ENCODE data around the gene STIP1.

DNA sequence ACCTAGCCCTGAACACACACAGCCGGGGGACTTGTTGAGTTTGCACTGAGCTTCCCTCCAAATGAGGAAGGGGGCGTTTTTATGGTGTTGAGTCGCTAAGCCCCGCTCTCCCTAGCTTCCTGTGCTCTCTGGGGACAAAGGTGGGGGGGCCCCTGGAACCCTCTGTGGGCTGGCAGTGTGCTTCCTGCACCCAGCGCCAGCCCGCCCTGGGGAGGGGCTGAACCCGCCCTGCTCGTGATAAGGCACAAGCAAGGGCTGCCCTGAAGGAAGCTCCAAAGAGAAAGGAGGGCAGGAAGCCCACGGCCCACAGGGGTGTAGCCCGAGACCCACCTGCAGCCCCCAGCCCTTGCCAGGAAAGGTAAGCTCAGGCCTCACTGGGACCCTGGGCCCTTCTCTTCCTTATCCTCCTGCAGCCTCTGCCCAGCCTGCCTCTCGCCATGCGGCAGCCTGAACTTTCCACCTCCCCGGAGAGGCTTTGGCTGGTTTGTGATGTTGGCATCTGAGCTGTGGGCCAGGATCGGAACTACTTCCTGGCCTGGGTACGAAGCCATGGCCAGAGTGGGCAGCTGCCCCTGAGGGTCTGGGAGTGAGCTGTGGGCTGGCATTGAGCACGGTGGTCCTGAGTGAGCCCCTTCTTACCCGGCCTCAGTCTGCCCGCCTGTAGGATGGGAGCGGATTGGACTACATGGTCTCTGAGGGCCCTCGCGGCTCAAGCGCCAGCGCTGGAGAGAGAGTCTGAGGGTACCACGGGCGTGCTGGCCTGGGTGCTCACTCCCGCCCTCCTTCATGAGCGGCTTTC lies 20.7 kb downstream of the STIP1 start, which contains the start of gene FERMT3:
- no peak for TF ChIP-seq SUZ12 (IDR thresholded peaks at IDR 0.05; ENCODE audit: extremely low read depth, insufficient read depth, insufficient read length)
- TF ChIP-seq YY1 (IDR thresholded peaks at IDR 0.05; ENCODE audit: insufficient read depth, insufficient read length): no peak
- no peak for TF ChIP-seq ZNF274 (IDR thresholded peaks at IDR 0.05; ENCODE audit: low read depth, low read length)
